OCI-LY7 (cell line): Measurements from ENCODE around the gene DYNLT4.

Experiments used
- EZH2phosphoT487 ChIP-seq: fragments of 200-600 bp; sonication (generic); IDR thresholded peaks from 2 replicates; pipeline ENCODE4 v1.6.1; 2018; ENCODE audit warnings: low read depth, borderline replicate concordance, mild to moderate bottlenecking, mixed run types, antibody characterized with exemption, low read length, moderate library complexity, mixed read lengths
- TF ChIP-seq, protein P1 (sequence below): fragments of 200-600 bp; sonication (generic); conservative IDR thresholded peaks from 2 replicates; pipeline ENCODE4 v1.5.1; 2014; ENCODE audit warnings: mild to moderate bottlenecking, antibody characterized with exemption, low read length, moderate library complexity, mixed read lengths

DNA sequence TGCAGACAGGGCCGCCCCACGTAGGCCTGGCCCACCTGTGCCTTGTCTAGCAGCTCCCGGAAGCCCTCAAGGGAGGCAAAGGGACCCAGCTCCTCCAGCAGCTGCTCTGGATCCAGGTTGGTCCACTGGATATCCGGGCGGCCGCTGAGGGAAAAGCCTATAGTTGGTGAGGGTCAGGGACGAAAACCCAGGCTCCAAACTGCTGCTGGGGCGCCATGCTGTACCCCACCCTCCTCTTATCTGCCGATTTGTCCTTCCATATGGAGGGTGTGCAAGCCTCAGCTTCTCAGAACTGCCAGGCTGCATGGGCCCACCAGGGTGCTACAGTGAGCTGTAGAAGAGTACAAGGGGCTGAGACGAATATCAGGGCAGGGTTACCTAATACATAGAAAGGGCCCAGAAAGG is 23.8 kb upstream of the DYNLT4 start:
- TF ChIP-seq, protein P1, sequence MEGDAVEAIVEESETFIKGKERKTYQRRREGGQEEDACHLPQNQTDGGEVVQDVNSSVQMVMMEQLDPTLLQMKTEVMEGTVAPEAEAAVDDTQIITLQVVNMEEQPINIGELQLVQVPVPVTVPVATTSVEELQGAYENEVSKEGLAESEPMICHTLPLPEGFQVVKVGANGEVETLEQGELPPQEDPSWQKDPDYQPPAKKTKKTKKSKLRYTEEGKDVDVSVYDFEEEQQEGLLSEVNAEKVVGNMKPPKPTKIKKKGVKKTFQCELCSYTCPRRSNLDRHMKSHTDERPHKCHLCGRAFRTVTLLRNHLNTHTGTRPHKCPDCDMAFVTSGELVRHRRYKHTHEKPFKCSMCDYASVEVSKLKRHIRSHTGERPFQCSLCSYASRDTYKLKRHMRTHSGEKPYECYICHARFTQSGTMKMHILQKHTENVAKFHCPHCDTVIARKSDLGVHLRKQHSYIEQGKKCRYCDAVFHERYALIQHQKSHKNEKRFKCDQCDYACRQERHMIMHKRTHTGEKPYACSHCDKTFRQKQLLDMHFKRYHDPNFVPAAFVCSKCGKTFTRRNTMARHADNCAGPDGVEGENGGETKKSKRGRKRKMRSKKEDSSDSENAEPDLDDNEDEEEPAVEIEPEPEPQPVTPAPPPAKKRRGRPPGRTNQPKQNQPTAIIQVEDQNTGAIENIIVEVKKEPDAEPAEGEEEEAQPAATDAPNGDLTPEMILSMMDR: peak; percentile 33
- TF ChIP-seq EZH2phosphoT487: no peak
